ENCODE results near the gene ABI3BP.

DNA sequence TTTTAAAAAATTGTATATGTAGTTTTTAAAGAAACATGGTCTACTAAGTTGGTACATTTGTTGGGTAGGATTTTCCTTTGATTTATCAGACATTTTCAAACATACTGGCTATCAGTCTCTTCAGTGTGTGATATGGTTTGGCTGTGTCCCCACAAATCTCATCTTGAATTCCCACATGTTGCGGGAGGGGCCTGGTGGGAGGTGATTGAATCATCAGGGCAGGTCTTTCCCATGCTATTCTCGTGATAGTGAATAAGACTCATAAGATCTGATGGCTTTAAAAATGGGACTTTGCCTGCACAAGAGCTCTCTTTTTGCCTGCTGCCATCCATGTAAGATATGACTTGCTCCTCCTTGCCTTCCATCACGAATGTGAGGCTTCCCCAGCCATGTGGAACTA lies 121.9 kb downstream of the ABI3BP start:
- TF ChIP-seq, protein P1, sequence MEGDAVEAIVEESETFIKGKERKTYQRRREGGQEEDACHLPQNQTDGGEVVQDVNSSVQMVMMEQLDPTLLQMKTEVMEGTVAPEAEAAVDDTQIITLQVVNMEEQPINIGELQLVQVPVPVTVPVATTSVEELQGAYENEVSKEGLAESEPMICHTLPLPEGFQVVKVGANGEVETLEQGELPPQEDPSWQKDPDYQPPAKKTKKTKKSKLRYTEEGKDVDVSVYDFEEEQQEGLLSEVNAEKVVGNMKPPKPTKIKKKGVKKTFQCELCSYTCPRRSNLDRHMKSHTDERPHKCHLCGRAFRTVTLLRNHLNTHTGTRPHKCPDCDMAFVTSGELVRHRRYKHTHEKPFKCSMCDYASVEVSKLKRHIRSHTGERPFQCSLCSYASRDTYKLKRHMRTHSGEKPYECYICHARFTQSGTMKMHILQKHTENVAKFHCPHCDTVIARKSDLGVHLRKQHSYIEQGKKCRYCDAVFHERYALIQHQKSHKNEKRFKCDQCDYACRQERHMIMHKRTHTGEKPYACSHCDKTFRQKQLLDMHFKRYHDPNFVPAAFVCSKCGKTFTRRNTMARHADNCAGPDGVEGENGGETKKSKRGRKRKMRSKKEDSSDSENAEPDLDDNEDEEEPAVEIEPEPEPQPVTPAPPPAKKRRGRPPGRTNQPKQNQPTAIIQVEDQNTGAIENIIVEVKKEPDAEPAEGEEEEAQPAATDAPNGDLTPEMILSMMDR (conservative IDR thresholded peaks at IDR 0.05 in 1 of 2, IDR thresholded peaks at IDR 0.05 in 1 of 2; ENCODE audit: low read depth in 1 of 2, low read length in 2 of 2), result no peak
- TF ChIP-seq EZH2 (IDR thresholded peaks at IDR 0.05; ENCODE audit: low read length, missing control alignments), result no peak

All from fibroblast of lung (primary cell).